ENCODE measurements around the gene EIF5AL1.
"Not testable (repeated sequence)": the region's sequence is repeated elsewhere in the genome, so short reads cannot be mapped to it uniquely, and the experiment has no call there.

Gene EIF5AL1

DNA sequence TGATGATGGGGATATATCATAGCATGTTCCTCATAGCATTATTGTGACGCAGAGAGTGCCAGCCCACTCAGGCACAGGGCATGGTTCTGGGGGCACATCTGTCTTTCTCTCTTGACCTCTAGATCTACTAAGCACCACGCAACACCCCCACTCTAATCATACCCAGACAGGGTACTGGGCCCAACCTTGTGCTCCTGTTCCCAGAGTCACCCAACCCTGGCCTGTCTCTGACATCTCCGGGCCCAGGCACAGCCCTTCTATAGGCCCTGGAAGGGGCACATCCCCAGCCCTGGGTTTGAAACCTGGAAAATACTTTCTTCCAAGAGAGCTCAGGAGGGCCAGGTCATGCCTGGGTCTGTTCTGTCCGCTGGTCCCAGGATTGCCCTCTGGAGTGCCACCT lies 10.1 kb downstream of the EIF5AL1 start:
- DNase-seq (ENCODE audit: low read depth, low spot score); H3K9me3 ChIP-seq (ENCODE audit: low read depth, low read length); H3K27ac ChIP-seq; H3K4me3 ChIP-seq; H3K36me3 ChIP-seq (ENCODE audit: insufficient read depth, low read length); H3K9ac ChIP-seq (ENCODE audit: insufficient read length): not testable (repeated sequence)

DNA sequence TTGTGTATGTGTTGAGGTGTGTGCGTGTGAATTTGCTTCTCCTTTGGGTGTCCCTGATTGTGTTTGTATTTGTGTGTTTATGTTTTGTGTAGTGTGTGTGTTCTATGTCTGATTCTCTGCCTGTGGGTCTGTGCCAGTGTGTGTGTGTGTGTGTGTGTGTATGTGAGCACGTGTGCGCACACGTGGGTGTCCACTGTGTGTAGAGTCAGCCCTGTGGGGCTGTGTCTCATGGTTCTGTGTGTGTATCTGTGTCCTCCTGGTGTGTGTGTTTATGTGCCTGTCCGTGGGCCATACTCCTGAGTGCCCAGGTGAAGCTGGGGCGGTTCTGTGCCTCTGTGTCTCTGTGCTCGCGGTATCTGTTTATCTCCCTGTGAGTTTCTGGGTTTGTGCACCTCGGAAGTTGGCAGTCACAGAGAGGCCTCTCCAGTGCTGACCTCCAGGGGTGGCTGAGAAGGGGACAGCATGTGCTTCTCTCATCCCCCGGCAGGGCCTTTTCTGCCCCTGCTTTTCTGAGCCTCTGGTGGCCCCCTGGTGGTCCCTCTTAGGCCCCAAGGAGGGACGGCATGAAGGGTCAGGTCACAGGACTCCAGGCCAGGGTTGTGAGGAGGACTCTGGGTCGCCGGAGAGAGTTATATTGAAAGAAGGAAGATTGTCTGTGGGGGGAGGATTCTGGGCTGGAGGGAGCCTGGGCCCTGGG lies 11.0 kb downstream of the EIF5AL1 start:
- H3K9ac ChIP-seq (ENCODE audit: insufficient read length); DNase-seq (ENCODE audit: low read depth, low spot score); H3K4me3 ChIP-seq; H3K36me3 ChIP-seq (ENCODE audit: insufficient read depth, low read length); H3K9me3 ChIP-seq (ENCODE audit: low read depth, low read length); H3K27ac ChIP-seq: not testable (repeated sequence)

DNA sequence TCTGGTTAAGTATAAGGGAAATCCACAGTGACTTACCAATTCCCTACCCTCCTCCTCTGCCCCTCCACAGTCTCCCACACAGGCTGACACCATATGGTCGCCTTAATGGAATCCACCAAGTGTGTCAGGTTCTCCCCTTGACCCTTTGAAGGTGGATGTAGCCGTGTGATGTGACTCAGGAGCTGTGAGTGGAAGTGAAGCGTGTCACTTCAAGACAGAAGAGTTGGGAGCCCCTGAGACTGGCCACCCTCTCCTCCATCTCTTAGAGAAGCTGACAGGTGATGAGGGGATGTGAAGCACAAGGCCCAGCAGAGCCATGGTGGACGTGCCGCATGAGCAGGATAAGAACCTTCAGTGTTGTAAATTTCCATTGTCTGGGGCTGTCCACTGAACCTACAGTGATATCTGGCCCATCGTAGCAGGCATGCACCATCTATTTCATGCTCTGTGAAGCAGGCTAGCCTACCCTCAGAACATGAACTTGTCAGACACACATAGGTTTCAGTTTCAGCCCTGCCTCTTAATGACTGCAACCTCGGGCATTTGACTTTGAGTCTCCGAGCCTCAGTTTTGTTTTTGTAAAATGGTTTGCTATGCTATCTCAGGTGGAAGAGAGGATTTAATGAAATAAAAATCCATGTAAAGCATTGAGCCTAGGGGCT lies 12.8 kb downstream of the EIF5AL1 start:
- not testable (repeated sequence) for H3K27ac ChIP-seq; H3K36me3 ChIP-seq (ENCODE audit: insufficient read depth, low read length); H3K4me3 ChIP-seq; H3K9ac ChIP-seq (ENCODE audit: insufficient read length); DNase-seq (ENCODE audit: low read depth, low spot score); H3K9me3 ChIP-seq (ENCODE audit: low read depth, low read length)

DNA sequence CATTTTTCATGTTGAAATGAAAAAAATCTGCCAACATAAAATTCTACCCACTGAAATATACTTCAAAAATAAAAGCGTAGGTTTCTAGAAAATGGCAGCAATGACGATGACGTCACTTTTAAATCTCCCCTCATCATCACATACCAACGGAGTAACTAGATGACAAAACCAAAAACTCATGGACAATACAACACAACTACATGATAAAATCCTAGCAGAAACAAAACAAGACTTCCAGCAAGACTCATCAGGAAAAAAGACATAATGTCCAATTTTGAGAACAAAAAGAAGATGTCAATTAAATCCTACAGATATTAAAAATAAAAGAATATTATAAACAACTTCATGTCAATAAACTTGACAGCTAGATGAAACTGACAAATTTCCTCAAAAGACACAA lies 15.9 kb downstream of the EIF5AL1 start:
- H3K9me3 ChIP-seq (ENCODE audit: low read depth, low read length); DNase-seq (ENCODE audit: low read depth, low spot score); H3K9ac ChIP-seq (ENCODE audit: insufficient read length); H3K27ac ChIP-seq; H3K4me3 ChIP-seq; H3K36me3 ChIP-seq (ENCODE audit: insufficient read depth, low read length): not testable (repeated sequence)

DNA sequence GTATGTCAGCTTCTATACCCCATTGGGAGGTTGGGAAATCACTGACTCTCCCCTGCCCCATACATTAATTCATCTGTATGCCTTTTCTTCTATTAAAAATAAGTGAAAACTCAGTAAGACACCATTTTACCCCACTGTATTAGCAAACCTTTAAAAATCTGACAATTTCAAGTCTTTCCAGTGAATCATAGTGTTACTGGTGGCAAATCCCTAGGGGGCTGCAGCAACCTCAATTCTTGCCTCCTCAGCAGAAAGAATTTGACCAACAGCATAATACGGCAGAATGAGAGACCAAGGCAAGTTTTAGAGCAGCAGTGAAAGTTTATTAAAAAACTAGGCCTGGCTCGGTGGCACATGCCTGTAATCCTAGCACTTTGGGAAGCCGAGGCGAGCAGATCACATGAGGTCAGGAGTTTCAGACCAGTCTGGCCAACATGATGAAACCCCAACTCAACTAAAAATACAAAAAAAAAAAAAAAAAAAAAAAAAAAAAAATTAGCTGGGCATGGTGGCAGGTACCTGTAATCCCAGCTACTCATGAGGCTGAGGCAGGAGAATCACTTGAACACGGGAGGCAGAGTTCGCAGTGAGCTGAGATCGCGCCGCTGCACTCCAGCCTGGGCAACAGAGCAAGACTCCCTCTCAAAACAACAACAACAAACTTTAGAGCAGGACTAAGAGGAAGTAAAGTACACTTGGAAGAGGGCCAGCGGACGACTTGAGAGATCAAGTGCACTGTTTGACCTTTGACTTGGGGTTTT lies 21.0 kb downstream of the EIF5AL1 start:
- H3K27ac ChIP-seq; DNase-seq (ENCODE audit: low read depth, low spot score); H3K9ac ChIP-seq (ENCODE audit: insufficient read length); H3K4me3 ChIP-seq; H3K36me3 ChIP-seq (ENCODE audit: insufficient read depth, low read length); H3K9me3 ChIP-seq (ENCODE audit: low read depth, low read length): not testable (repeated sequence)

DNA sequence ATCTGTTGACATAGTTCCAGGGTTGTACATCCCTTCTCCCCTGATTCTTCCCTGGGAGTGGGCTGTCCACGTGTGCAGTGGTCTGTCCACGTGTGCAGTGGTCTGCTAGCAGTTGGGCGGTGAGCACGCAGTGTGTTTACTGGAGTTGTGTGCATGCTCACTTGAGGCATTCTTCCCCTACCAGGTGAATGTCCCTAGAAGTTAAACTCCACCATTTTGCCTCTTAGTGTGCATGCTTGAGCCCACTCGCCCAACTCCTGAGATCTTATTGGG lies 21.5 kb downstream of the EIF5AL1 start:
- H3K36me3 ChIP-seq (ENCODE audit: insufficient read depth, low read length); DNase-seq (ENCODE audit: low read depth, low spot score); H3K27ac ChIP-seq; H3K4me3 ChIP-seq; H3K9me3 ChIP-seq (ENCODE audit: low read depth, low read length); H3K9ac ChIP-seq (ENCODE audit: insufficient read length): not testable (repeated sequence)

DNA sequence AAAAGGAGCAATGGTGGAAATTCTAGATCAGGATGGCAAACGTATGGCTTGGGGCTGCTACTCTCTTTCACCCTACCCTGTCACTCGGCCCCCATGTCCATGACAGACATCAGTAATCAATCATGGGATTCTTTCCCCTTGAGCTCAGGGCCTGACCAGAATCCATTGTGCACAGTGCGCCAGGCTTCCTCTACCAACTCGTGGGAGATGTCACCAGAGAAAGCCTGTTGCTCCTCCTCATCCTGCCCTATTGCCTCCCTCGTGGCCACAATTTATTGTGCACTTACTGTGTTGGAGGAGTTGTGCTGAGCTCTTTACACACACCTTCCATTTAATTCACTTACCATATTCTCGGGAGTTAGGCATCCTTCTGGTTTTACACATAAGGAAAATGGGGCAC lies 26.0 kb downstream of the EIF5AL1 start:
- not testable (repeated sequence) for H3K36me3 ChIP-seq (ENCODE audit: insufficient read depth, low read length); H3K4me3 ChIP-seq; H3K27ac ChIP-seq; H3K9me3 ChIP-seq (ENCODE audit: low read depth, low read length); H3K9ac ChIP-seq (ENCODE audit: insufficient read length); DNase-seq (ENCODE audit: low read depth, low spot score)

DNA sequence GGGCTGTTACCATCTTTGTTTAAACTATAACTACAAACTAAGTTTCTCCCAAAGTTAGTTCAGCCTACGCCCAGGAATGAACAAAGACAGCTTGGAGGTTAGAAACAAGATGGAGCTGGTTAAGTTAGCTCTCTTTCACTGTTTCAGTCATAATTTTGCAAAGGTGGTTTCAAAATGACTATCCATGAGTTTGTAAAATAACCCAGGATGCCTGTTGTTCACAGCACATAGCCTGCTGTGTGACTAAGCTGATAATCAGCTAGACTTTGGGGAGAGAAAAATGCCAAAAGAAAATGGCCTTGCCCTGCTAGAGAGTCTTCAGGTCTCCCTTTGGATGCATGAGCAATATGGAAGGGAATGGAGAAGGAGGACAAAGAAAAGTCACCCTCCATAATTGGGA lies 28.6 kb downstream of the EIF5AL1 start:
- H3K9ac ChIP-seq (ENCODE audit: insufficient read length); H3K4me3 ChIP-seq; DNase-seq (ENCODE audit: low read depth, low spot score); H3K27ac ChIP-seq; H3K36me3 ChIP-seq (ENCODE audit: insufficient read depth, low read length); H3K9me3 ChIP-seq (ENCODE audit: low read depth, low read length): not testable (repeated sequence)

DNA sequence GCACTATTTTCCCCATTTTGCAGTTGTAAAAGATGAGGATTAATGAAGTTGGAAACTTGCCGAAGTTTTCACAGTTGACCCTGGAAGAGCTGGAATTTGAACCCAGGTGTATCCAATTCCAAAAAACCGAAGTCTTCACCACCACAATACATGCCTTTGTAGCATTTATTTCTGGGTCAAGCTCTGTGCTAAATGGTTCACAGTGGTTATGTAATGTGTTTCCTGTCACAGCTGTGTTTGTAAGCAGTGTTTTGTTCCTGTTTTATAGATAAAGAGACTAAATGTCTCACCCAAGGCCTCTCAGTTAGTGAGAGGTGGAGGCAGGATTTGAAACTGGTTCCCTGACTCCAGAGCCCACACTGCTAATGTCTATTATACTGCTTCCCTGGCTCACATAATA lies 30.3 kb downstream of the EIF5AL1 start:
- Histone ChIP-seq H3K4me3 (no peak overlapping the region), H3K36me3 (ENCODE audit: insufficient read depth, low read length) (no peaks in the 10 kb centered on the region), H3K9me3 (ENCODE audit: low read depth, low read length) (no peaks in the 10 kb centered on the region), H3K9ac (ENCODE audit: insufficient read length) (no peak overlapping the region), H3K27ac (no peak overlapping the region)
- TF ChIP-seq EZH2 (IDR thresholded peaks at IDR 0.05) (no peak), FOXP2 (optimal IDR thresholded peaks at IDR 0.05; ENCODE audit: control extremely low read depth, extremely low read length, insufficient read depth) (no peak), POLR2AphosphoS5 (IDR thresholded peaks at IDR 0.05; ENCODE audit: borderline replicate concordance, low read depth, low read length) (no peak)
- DNase-seq (ENCODE audit: low read depth, low spot score), result no peak

DNA sequence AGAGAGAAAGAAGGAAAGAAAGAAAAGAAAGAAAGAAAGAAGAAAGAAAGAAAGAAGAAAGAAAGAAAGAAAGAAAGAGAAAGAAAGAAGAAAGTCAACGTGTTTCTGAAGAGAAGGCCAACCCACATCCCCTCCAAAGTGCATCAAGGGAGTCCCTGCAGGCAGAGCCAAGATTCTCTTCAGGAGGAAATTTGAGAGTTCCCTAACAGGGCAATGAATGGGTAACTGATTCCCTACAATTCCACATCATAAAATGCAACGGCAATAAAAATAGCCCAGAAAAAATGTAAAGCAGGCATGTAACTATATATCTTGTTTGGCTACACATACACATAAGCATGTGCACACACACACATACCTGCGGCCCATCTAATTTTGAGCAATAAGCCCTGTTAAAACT lies 32.1 kb downstream of the EIF5AL1 start:
- H3K27ac ChIP-seq; DNase-seq (ENCODE audit: low read depth, low spot score); H3K36me3 ChIP-seq (ENCODE audit: insufficient read depth, low read length); H3K4me3 ChIP-seq; H3K9ac ChIP-seq (ENCODE audit: insufficient read length); H3K9me3 ChIP-seq (ENCODE audit: low read depth, low read length): not testable (repeated sequence)

DNA sequence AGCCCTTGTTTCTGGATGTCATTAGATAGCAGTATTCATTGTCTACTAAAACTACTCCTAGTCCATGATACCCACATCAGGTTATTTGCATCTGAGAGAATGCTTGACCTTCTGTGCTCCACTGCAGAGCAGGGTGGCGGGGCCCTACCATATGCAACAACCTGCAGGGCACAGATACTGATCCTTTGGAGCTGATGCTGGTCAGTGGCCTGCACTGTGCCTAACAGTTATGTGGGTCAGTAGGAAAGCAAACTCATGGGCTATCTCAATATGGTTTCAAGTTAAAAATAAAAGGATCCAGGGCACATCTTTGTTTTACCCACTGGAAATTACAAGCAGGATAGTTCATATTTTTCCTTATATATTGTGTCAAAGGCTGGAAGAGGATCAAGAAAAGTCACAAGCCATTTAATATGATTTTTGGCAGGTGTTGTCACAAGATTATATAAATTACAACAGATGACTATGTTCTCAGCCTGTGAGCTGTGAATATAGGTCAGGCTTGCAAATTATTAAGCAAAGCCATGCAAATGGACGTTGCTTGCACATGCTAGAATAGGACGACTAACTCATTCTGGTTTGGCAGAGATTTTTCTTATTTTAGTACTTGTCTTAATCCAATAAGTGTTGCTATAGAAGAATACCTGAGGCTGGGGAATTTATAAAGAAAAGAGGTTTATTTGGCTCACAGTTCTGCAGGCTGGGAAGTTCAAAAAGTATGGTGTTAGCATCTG lies 32.8 kb downstream of the EIF5AL1 start:
- H3K36me3 ChIP-seq (ENCODE audit: insufficient read depth, low read length); H3K9ac ChIP-seq (ENCODE audit: insufficient read length); H3K27ac ChIP-seq; H3K9me3 ChIP-seq (ENCODE audit: low read depth, low read length); DNase-seq (ENCODE audit: low read depth, low spot score); H3K4me3 ChIP-seq: not testable (repeated sequence)

DNA sequence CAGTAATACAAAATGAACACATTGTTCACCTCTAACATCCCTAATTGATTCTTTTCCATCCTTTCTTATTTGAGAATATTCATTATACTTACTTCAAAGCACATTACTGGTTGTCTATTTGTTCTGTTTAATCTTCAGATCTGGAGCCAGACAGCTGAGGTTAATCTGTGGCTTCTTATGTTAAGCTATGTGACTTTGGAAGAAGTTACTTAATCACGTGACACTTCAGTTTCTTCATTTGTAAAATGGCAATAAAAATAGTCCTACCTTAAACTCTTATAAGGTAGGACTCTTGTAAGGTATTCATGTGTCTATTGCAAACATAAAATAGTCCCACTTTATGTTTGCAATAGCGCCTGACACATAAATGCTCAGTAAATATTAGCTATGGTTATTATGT lies 34.8 kb downstream of the EIF5AL1 start:
- not testable (repeated sequence) for H3K9ac ChIP-seq (ENCODE audit: insufficient read length); H3K36me3 ChIP-seq (ENCODE audit: insufficient read depth, low read length); DNase-seq (ENCODE audit: low read depth, low spot score); H3K4me3 ChIP-seq; H3K27ac ChIP-seq; H3K9me3 ChIP-seq (ENCODE audit: low read depth, low read length)

Data from SK-N-MC (cell line).